ENCODE results near the gene MAP2K2.

Gene MAP2K2

DNA sequence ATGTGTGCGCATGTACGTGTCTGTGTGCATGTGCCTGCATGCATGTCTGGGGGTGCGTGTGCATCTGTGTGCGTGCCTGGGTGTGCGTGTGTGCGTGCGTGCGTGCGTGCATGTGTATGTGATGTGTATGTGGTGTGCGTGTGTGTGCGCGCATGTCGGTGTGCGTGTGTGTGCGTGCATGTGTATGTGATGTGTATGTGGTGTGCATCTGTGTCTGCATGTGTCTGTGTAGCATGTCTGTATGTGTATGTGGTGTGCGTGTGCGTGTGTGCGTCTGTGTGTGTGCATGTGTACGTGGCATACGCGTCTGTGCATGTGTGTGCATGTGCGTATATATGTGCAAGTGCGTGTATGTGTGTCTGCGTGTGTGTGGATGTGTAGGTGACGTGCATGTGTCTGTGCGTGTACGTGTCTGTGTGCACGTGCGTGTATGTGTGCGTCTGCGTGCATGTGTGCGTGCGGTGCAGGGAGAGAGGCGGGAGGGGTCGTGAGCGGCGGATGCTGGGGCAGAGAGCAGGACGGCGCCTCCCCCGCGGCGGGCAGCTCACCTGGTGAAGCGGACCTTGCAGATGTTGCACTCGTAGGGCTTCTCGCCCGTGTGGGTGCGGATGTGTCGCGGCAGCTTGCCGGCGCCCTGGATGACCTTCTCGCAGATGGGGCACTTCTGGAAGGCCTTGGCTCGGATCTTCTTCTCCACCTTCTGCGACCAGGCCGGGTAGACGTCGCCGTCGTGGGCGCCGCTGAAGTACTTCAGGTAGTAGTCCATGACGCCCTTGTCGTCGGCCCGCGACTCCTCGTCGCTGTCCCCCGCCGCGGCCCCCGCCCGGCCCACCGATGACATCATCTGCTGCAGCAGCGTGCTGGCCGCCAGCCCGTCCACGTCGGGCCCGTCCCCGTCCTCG, 70.2 kb downstream of the MAP2K2 start:
- peaks cover 95% of the 10 kb centered on the region for H3K36me3 Mint-ChIP-seq (ENCODE audit: insufficient read depth)
- no peak for ATAC-seq (replicated peaks)
- H3K4me3 Mint-ChIP-seq = peak overlapping the region; percentile 72 to 73
- H3K27me3 Mint-ChIP-seq = no peaks in the 10 kb centered on the region
- DNase-seq = no peak
- peak overlapping the region; percentile 68 to 87 for H3K27ac Mint-ChIP-seq
- peaks cover 46 to 53% of the 10 kb centered on the region in 2 donors for H3K4me1 Mint-ChIP-seq (ENCODE audit: low read depth in 2 of 2)
- H3K9me3 Mint-ChIP-seq = no peaks in the 10 kb centered on the region

DNA sequence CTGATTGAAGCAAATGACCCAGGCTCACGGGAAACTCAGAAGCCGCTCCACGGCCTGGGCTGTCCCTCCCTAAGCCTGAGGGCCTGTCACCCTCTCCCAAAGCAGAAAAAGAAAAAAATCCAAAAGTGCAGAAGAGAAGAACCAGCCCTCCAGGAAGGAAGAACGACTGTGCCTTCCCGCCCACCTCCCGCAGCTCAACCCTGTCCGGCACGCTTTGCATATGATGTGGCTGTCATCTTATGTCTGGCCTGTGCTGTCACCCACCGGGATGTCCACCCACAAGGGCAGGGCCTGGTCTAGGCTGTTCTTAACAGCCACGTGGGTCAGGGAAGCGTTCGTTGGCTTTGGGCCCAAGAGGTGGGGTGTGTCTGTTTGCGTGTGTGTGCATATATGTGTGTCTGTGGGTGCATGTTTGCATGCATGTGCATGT, 70.9 kb downstream of the MAP2K2 start:
- Mint-ChIP-seq H3K4me3 (peak overlapping the region; percentile 72 to 73), H3K27ac (peak overlapping the region; percentile 68 to 87), H3K36me3 (ENCODE audit: insufficient read depth) (peaks cover 96% of the 10 kb centered on the region), H3K27me3 (no peaks in the 10 kb centered on the region), H3K9me3 (no peaks in the 10 kb centered on the region), H3K4me1 (ENCODE audit: low read depth in 2 of 2) (peaks cover 44 to 50% of the 10 kb centered on the region in 2 donors)
- no peak for DNase-seq
- ATAC-seq (replicated peaks) = no peak

DNA sequence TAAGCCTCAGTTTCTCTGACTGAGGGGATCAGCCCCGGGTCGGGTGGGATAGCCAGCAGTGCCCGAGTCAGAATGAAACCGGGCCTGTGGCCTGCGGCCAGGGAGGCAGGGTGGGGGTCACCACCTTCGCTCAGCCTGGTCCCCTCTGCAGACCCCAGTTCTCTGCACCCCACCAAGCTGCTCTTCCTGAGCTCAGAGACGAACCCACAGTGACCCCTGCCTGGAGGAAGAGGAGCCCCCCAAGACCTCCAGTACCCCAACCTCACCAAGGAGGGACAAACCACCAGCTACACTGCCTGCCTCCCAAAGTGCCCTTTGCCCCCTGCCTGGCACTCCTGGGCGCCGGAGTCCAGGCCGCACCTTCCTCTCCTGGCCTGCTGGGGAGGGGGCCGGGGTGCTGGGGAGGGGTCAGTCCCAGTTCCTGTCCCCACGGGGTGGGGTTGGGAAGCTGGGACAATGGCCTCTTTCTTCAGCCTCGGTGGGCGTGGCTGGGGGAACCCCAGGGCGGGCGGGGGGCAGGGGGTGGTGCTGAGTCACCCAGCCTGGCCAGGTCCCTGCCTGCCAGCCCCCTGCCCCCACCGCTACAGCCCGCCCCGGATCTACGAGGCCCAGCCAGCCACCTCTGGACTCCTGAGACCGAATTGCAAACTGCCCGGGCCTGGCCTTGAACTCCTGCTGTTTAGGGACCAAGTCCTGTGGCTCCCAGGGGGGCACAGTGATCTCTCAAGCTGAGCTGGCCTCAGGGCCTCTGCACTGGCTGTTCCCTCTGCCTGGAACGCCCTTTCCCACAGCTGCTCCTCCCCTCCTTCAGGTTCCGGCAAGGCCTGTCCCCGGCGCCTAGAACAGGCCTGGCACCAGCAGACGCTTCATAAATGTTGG, 71.6 kb downstream of the MAP2K2 start:
- peaks cover 97% of the 10 kb centered on the region for H3K36me3 Mint-ChIP-seq (ENCODE audit: insufficient read depth)
- ATAC-seq (replicated peaks) (peak; percentile 52), DNase-seq (no peak)
- H3K4me3 Mint-ChIP-seq = peak overlapping the region; percentile 72 to 73
- no peaks in the 10 kb centered on the region for H3K9me3 Mint-ChIP-seq
- peak overlapping the region; percentile 87 to 95 for H3K27ac Mint-ChIP-seq
- H3K27me3 Mint-ChIP-seq = no peaks in the 10 kb centered on the region
- H3K4me1 Mint-ChIP-seq (ENCODE audit: low read depth in 2 of 2) = peaks cover 40 to 44% of the 10 kb centered on the region in 2 donors

DNA sequence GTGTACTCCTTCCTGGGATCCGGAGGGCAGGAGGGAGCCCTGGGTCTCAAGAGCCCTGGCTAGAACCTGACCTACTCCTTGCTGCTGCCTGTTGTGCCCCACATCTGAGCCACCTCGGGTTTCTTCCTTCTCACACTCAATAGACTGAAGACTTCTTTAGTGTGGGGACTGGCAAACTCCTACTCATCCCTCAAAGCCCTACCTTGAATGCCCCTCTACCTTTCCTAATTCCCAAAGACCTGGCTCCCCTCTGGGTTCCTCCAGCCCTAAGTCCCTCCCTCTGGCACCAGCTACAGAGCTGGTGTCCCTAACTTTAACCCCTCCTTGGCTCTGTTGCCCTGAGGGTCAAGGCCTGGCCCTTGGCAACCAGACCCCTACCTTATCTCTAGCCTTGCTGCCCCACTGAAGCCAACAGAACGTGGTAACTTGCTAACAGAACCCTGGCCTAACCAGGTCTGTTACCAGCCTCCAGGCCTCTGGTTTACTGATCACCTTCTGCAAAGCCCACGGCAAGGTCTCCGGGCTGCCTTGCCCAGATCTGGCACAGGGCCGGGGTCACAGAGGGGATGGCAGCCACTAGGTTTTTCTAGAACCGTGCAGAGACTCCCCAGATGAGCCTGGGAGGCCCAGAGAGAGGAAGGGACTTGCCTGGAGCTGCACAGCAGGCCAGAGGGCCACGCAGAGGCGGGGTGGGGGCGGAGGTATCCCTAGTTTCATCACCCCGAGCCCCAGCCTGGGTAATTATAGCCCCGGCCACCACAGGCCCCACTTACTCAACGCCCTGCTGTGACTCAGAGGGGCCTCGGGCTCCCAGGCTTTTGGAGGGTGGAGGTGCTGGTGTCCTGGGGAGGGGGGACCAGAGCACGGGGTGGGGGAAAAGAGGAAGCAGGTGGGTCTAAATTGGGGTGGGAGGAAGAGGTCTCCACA, 72.5 kb downstream of the MAP2K2 start:
- no peak for DNase-seq
- Mint-ChIP-seq H3K36me3 (ENCODE audit: insufficient read depth) (peaks cover 97% of the 10 kb centered on the region), H3K27ac (peak overlapping the region; percentile 87 to 95), H3K27me3 (no peaks in the 10 kb centered on the region), H3K4me3 (peak overlapping the region in 1 of 2 donors; percentile 63), H3K4me1 (ENCODE audit: low read depth in 2 of 2) (peaks cover 38 to 41% of the 10 kb centered on the region in 2 donors), H3K9me3 (no peaks in the 10 kb centered on the region)
- ATAC-seq (replicated peaks) = peak; percentile 43

DNA sequence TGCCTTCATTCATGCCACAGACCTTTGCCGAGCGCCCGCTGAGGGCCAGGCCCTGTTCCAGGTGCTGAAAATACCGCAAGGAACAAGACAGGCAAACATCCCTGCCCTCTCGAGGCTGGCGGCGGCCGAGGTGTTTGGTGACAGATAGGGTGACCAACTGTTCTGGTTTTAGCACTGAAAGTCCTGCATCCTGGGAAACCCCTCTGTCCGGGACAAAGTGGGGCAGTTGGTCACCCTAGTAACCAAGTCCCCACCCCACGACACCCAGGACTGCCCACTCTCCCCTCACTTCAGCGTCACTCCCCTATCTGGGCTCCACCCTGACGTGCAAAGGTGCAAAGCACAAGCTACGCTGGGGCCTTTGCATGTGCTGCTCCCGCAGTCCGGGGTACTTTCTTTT, 74.5 kb downstream of the MAP2K2 start:
- Mint-ChIP-seq H3K27ac (no peak overlapping the region), H3K27me3 (no peaks in the 10 kb centered on the region), H3K9me3 (no peaks in the 10 kb centered on the region), H3K36me3 (ENCODE audit: insufficient read depth) (peaks cover 97% of the 10 kb centered on the region), H3K4me1 (ENCODE audit: low read depth in 2 of 2) (peaks cover 29 to 40% of the 10 kb centered on the region in 2 donors), H3K4me3 (peak overlapping the region in 1 of 2 donors; percentile 3)
- no peak for DNase-seq
- ATAC-seq (replicated peaks) = no peak

DNA sequence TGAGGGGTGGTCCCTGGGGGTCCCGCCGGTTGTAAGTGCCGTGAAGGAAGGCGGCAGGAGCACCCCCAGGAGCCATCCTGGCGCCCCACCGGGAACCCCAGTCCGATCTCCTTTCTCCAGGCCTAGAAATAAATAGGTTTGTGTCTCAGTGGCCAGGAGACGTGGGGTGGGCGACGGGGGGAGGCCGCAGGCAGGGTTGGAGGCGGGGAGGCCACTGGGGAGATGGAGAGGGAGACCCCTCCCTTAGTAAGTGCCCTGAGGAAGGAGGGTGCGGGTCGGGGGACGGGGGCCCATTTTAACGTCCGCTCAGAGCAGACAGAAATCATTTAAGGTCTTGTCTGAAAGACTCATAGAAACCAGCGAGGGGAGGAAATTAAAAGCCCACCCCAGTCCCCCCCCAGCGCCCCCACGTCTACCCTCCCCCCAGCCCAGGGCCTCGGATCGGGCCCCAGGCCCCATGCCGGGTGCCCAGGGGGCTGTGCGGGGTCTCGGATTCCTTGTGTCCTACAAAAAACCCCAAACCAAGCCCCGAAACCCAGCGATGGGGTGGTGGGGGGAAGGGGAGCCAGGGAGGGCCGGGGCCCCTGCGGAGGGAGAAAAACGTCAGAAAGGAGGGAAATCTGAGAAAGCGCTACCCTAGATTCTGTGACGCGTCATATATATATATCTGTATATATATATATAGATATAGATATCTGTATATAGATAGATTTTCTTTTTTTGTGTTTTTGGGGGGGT, 76.8 kb downstream of the MAP2K2 start:
- ATAC-seq (replicated peaks) (no peak), DNase-seq (no peak)
- H3K4me1 Mint-ChIP-seq (ENCODE audit: low read depth in 2 of 2) = peaks cover 19 to 28% of the 10 kb centered on the region in 2 donors
- peaks cover 97% of the 10 kb centered on the region for H3K36me3 Mint-ChIP-seq (ENCODE audit: insufficient read depth)
- no peak overlapping the region for H3K4me3 Mint-ChIP-seq
- no peaks in the 10 kb centered on the region for H3K27me3 Mint-ChIP-seq
- no peaks in the 10 kb centered on the region for H3K9me3 Mint-ChIP-seq
- peak overlapping the region; percentile 35 to 71 for H3K27ac Mint-ChIP-seq

DNA sequence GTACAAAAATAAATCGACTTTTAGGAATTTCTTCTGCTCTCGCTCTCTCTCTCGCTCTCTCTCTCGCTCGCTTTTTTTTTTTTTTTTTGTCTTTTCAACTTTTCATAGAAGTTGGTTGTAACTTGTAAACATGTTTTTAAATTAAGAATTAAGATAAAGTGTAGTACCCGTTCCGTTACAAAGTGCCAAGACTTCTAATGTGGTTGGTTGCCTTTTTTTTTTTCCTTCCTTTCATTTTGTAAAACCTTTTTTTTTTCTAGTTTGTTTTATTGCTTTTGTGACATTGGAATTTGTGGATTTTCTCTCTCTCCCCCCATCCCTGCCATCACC, 77.6 kb downstream of the MAP2K2 start:
- H3K4me1 Mint-ChIP-seq (ENCODE audit: low read depth in 2 of 2) = peaks cover 16 to 24% of the 10 kb centered on the region in 2 donors

DNA sequence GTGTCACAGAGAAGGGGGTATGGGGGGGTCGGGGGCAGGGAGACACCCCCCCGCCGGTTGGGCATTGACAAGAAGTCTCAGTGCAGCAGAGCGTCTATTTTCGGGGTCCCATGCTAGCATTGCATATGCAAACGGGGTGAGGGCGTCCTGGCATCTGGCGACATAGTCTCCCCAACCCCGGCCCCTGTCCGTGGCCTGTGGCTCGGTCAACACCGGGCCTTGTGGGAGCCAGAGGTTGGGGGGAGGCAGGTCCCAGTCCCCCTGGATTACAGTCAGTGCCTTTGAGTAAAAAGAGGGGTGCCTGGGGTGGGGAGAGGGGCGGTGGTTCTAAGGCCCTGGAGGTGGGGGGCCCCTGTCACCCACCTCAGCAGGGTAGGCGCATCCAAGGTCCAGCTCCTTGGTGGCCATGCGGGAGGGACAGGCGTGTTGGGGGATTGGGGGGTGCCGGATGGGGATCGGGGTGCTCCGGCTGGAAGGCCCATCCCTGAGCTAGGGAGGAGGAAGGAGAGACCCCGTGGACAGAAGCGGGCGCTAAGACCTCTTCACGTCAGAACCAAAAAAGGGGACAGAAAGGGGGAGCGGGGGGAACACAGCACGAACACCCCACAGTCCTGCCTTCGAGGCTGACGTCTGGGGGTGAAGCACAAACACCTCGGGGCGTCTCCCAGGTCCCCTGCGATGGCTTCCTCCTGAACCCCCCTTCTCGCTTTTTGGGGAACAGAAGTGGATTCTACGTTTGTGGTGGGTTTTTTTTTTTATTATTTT, 78.1 kb downstream of the MAP2K2 start:
- Mint-ChIP-seq H3K36me3 (ENCODE audit: insufficient read depth) (peaks cover 97% of the 10 kb centered on the region), H3K4me3 (no peak overlapping the region), H3K27ac (peak overlapping the region; percentile 71 to 83), H3K4me1 (ENCODE audit: low read depth in 2 of 2) (peaks cover 13 to 20% of the 10 kb centered on the region in 2 donors), H3K9me3 (no peaks in the 10 kb centered on the region), H3K27me3 (no peaks in the 10 kb centered on the region)
- ATAC-seq (replicated peaks) = no peak
- no peak for DNase-seq

More for the DNA sequence above, 77.6 kb downstream of the MAP2K2 start:
- ATAC-seq (replicated peaks) (no peak), DNase-seq (no peak)
- Mint-ChIP-seq H3K27ac (peak overlapping the region; percentile 71 to 83), H3K27me3 (no peaks in the 10 kb centered on the region), H3K9me3 (no peaks in the 10 kb centered on the region), H3K4me3 (no peak overlapping the region), H3K36me3 (ENCODE audit: insufficient read depth) (peaks cover 97% of the 10 kb centered on the region)

DNA sequence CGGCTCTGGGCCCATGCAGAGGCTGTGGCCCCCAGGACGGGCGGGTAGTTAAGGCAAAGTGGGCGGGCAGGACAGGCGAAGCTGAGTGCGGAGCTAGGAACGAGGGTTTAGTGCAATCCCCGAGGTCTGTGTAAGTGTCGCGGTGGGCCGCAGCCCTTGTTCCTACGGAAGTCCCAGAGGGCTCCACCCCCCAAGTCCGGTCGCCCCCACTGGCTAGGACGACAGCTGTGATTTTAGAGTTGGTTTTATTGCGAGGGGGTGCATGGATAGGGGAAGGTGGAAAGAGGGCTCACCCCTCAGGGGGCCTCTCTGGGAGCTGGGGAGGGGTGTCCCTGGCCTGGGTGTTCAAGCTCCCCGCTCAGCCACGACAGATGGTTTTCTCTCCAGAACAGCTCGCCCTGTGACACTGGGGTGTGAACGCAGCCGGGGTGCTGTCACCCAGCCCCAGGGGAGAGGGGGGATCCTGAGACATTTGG, 78.9 kb downstream of the MAP2K2 start:
- DNase-seq = no peak
- Mint-ChIP-seq H3K9me3 (no peaks in the 10 kb centered on the region), H3K27me3 (no peaks in the 10 kb centered on the region), H3K27ac (no peak overlapping the region), H3K4me3 (no peak overlapping the region), H3K4me1 (ENCODE audit: low read depth in 2 of 2) (peaks cover 8 to 13% of the 10 kb centered on the region in 2 donors), H3K36me3 (ENCODE audit: insufficient read depth) (peaks cover 97% of the 10 kb centered on the region)
- ATAC-seq (replicated peaks) = no peak

DNA sequence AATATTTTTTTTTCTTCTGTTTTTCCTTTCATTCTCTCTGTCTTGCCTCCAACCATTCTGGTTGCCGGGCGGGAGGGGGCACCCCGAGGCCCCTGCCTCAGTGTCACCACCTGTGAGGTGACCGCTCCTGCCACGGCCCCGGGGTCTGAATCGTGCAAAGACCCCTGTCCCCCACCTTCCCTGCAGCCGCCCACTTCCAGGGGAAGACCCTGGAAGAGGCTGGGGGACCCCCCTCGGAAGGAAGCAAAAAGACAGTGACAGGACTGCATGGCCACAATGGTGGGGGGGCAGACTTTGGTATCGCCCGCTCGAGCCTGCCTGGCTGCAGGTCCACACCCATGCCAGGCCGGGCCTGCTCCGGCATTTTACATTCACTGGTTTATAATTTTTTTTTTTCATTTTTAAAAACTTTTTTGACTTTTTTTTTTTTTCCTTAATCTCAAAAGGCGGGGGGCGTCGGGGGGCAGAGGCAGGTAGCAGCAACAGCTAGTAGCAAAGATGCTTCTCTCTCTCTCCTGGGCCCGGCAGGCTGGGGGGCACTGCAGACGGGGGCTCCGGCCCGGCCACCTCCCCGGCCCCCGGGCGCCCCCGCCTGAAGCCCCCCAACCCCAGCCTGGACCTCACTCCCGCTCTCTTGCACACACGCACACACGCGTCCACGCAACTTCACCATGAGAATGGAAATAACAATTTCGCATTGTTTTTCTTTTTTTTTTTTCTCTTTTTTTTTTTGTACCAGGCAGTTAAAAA, 79.8 kb downstream of the MAP2K2 start:
- H3K27me3 Mint-ChIP-seq = no peaks in the 10 kb centered on the region
- H3K36me3 Mint-ChIP-seq (ENCODE audit: insufficient read depth) = peaks cover 96% of the 10 kb centered on the region
- H3K9me3 Mint-ChIP-seq = no peaks in the 10 kb centered on the region
- peak overlapping the region in 1 of 2 donors; percentile 25 for H3K4me3 Mint-ChIP-seq
- H3K4me1 Mint-ChIP-seq (ENCODE audit: low read depth in 2 of 2) = peaks cover 3 to 8% of the 10 kb centered on the region in 2 donors
- no peak for ATAC-seq (replicated peaks)
- no peak for DNase-seq
- H3K27ac Mint-ChIP-seq = peak overlapping the region in 1 of 2 donors; percentile 22

DNA sequence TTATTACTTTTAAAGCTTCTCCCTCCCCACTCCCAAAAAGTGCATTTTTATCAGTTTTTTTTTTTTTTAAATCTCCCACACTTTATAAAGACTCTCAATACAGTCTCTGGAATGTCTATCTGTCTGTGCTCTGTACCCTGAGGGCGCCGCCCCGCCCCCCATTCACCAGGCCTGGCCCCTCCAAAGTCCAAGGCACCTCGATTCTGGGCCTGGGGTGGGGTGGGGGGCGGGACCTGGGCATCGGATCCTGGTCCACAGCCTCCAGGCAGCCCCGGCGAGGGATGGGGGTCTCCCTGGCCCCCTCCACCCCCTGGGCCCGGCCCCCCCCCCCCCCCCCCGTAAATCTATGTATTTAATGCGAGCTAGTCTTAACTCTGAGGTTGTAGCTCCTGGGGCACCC, 80.5 kb downstream of the MAP2K2 start:
- no peaks in the 10 kb centered on the region for H3K9me3 Mint-ChIP-seq
- H3K27me3 Mint-ChIP-seq = no peaks in the 10 kb centered on the region
- DNase-seq = no peak
- no peak for ATAC-seq (replicated peaks)
- peaks cover 96% of the 10 kb centered on the region for H3K36me3 Mint-ChIP-seq (ENCODE audit: insufficient read depth)
- peaks cover 3 to 8% of the 10 kb centered on the region in 2 donors for H3K4me1 Mint-ChIP-seq (ENCODE audit: low read depth in 2 of 2)
- H3K27ac Mint-ChIP-seq = peak overlapping the region; percentile 73 to 78
- H3K4me3 Mint-ChIP-seq = no peak overlapping the region
